GM12878 (cell line): Measurements from ENCODE around the gene ERCC1. TPM values are rescaled to one million over a fixed set of nuclear protein-coding genes. Genes with fewer than 3 reads are reported as not detected.

ENCODE experiments used
- ATAC-seq: fragments of 200-7000 bp; cut with Tn5 transposase; 3 replicates; pipeline ENCODE4 v1.9.1; 2020; ENCODE audit warnings: mild to moderate bottlenecking, moderate library complexity
- BruUV-seq: library from RNA; stranded (reverse); fragments of 400-500 nt; replicated peaks from 2 replicates; lab custom pipeline; 2021; lab: Mats Ljungman, UMichigan
- CTCF ChIA-PET: fragments of 300-600 bp; sonication (Branson Sonifier 250); formaldehyde crosslinking; extraction: SDS; loops from one replicate; lab custom pipeline; 2021; ENCODE audit warnings: inconsistent platforms; lab: Yijun Ruan, JAX
- POLR2A ChIA-PET: fragments of 350-600 bp; formaldehyde crosslinking; extraction: SDS; loops from one replicate; lab custom pipeline; 2021; ENCODE audit warnings: inconsistent platforms; lab: Charles Lee
- RAD21 ChIA-PET: fragments of 300-600 bp; sonication (Branson Sonifier 250); formaldehyde crosslinking; loops from one replicate; lab custom pipeline; 2023; ENCODE audit warnings: antibody characterized with exemption; ENCODE audit not compliant: unreplicated experiment; lab: Charles Lee
- SMC1A ChIA-PET: fragments of 300-600 bp; sonication (Branson Sonifier 250); formaldehyde crosslinking; loops from one replicate; lab custom pipeline; 2023; ENCODE audit not compliant: unreplicated experiment, uncharacterized antibody; lab: Charles Lee
- DNase-seq: peaks from one replicate; pipeline ENCODE4 v3.0.0-alpha.2; 2011; ENCODE audit warnings: low read depth, low spot score
- FAIRE-seq: peaks from 3 replicates; lab custom pipeline; 2011; peaks lifted over from hg19 to GRCh38; lab: Jason Lieb, UNC
- H2AFZ ChIP-seq: 2 replicates; pipeline ENCODE4 v1.6.0; 2011; ENCODE audit warnings: low read depth, low read length, control low read depth; ENCODE audit not compliant: control insufficient read depth
- H3K27ac ChIP-seq: 2 replicates; pipeline ENCODE4 v1.5.1; 2011; ENCODE audit warnings: control low read depth; ENCODE audit not compliant: control insufficient read depth, insufficient read depth
- H3K27me3 ChIP-seq, 2 experiments: replicated peaks in 1 of 2; 2 replicates each; pipeline versions ENCODE4 v1.6.0 to v1.6.1; 2011; ENCODE audit warnings: low read length in 1 of 2; ENCODE audit not compliant: control insufficient read depth in 2 of 2, insufficient read depth in 2 of 2
- H3K36me3 ChIP-seq, 2 experiments: 2 replicates each; pipeline ENCODE4 v1.5.1; 2011; ENCODE audit warnings: low read length in 1 of 2; ENCODE audit not compliant: control insufficient read depth in 2 of 2, insufficient read depth in 2 of 2
- H3K4me1 ChIP-seq: 2 replicates; pipeline ENCODE4 v1.6.1; 2011; ENCODE audit warnings: mild to moderate bottlenecking, low read length, moderate library complexity, mixed read lengths; ENCODE audit not compliant: control insufficient read depth, insufficient read depth
- H3K4me2 ChIP-seq: 2 replicates; pipeline ENCODE4 v1.6.0; 2011; ENCODE audit warnings: control low read depth; ENCODE audit not compliant: control insufficient read depth, insufficient read depth
- H3K4me3 ChIP-seq: fragments of 200-600 bp; sonication (generic); 2 replicates; pipeline ENCODE4 v1.5.1; 2016
- H3K79me2 ChIP-seq: 2 replicates; pipeline ENCODE4 v1.6.0; 2011; ENCODE audit warnings: low read length; ENCODE audit not compliant: control insufficient read depth, insufficient read depth
- H3K9ac ChIP-seq: 2 replicates; pipeline ENCODE4 v1.8.0; 2011; ENCODE audit warnings: low read length, control low read depth, mixed read lengths; ENCODE audit not compliant: control insufficient read depth, insufficient read depth
- H3K9me3 ChIP-seq: replicated peaks from 3 replicates; pipeline ENCODE4 v1.5.1; 2011; ENCODE audit warnings: mild to moderate bottlenecking, low read length; ENCODE audit not compliant: control insufficient read depth, insufficient read depth
- H4K20me1 ChIP-seq: 2 replicates; pipeline ENCODE4 v1.6.0; 2011; ENCODE audit not compliant: control insufficient read depth, insufficient read depth
- BCL3 ChIP-seq: IDR thresholded peaks from 2 replicates; pipeline ENCODE4 v1.6.1; 2011; ENCODE audit warnings: borderline replicate concordance, low read depth, mild to moderate bottlenecking, moderate library complexity, low read length; ENCODE audit not compliant: insufficient read depth, poor library complexity, severe bottlenecking
- DPF2 ChIP-seq: fragments of 450-650 bp; IDR thresholded peaks from 2 replicates; pipeline ENCODE4 v1.6.1; 2017; ENCODE audit warnings: mild to moderate bottlenecking
- FOS ChIP-seq: IDR thresholded peaks from 3 replicates; pipeline ENCODE4 v1.6.1; 2011; ENCODE audit warnings: borderline replicate concordance; ENCODE audit not compliant: insufficient read length; ENCODE audit errors: extremely low read depth
- HCFC1 ChIP-seq: fragments of 150-350 bp; IDR thresholded peaks from 2 replicates; pipeline ENCODE4 v1.6.1; 2014; ENCODE audit warnings: low read length
- HDAC6 ChIP-seq: fragments of 200-600 bp; sonication (generic); IDR thresholded peaks from one replicate; pipeline ENCODE4 v1.8.0; 2017; ENCODE audit warnings: antibody characterized with exemption; ENCODE audit not compliant: unreplicated experiment
- JUNB ChIP-seq: IDR thresholded peaks from 2 replicates; pipeline ENCODE4 v1.6.1; 2016; ENCODE audit warnings: antibody characterized with exemption, mild to moderate bottlenecking
- MLLT1 ChIP-seq: fragments of 450-650 bp; IDR thresholded peaks from 2 replicates; pipeline ENCODE4 v1.6.1; 2016; ENCODE audit warnings: mild to moderate bottlenecking
- NFXL1 ChIP-seq: fragments of 450-650 bp; IDR thresholded peaks from 2 replicates; pipeline ENCODE4 v1.6.1; 2017; ENCODE audit warnings: antibody characterized with exemption, mild to moderate bottlenecking, borderline replicate concordance
- PRDM15 ChIP-seq: fragments of 450-650 bp; formaldehyde crosslinking; IDR thresholded peaks from 2 replicates; pipeline ENCODE4 v1.4.0; 2020; ENCODE audit warnings: mild to moderate bottlenecking, moderate library complexity
- RUNX3 ChIP-seq: IDR thresholded peaks from 2 replicates; pipeline ENCODE4 v1.6.1; 2012; ENCODE audit warnings: low read length, inconsistent platforms
- SREBF2 ChIP-seq: IDR thresholded peaks from 2 replicates; pipeline ENCODE4 v1.6.1; 2012; ENCODE audit warnings: mild to moderate bottlenecking, low read length
- YY1 ChIP-seq: IDR thresholded peaks from 2 replicates; pipeline ENCODE4 v1.6.1; 2011; ENCODE audit warnings: low read depth, mild to moderate bottlenecking, low read length
- WGBS: methylation state at CpG from one replicate; pipeline ENCODE4 v1.1.6; 2016; ENCODE audit warnings: low lambda C conversion rate; ENCODE audit not compliant: insufficient replicate concordance, insufficient coverage; ENCODE audit errors: missing lambda C conversion rate; 5-methylcytosine and 5-hydroxymethylcytosine counted together
- in situ Hi-C: fragments of 300-500 bp; cut with MboI; formaldehyde crosslinking; loops from 9 replicates; pipeline ENCODE4 v1.14.3; 2018; ENCODE audit warnings: mixed read lengths
- intact Hi-C: fragments of 100-400 bp; cut with micrococcal nuclease; formaldehyde crosslinking; loops from one replicate; pipeline ENCODE4 v1.14.2; 2022; ENCODE audit not compliant: unreplicated experiment
- polyA plus RNA-seq, 11 experiments: library from polyadenylated mRNA; depleted of rRNA in 4 of 11; unstranded in 6 of 11; stranded (reverse) in 5 of 11; fragments of >200 nt; fragmentation: Nextera tagmentation in 4 of 11; fragmentation: Illumina TruSeq in 1 of 11; extraction: Ambion mirVana in 4 of 11; extraction: Trizol in 1 of 11; gene quantifications; 1 replicate in 1 of 11; 2 replicates in 10 of 11; pipeline versions ENCODE4 v1.2.1 to v1.2.3, GENCODE V29; 2011 to 2016; ENCODE audit warnings: inconsistent platforms in 2 of 11, missing spikeins in 2 of 11, low read depth in 1 of 11
- total RNA-seq, 4 experiments: library from RNA; depleted of rRNA in 3 of 4; stranded (reverse); fragments of >200 nt in 3 of 4; fragmentation: Illumina TruSeq in 1 of 4; extraction: Trizol in 1 of 4; gene quantifications; 2 replicates each; pipeline versions ENCODE4 v1.2.1 to v1.2.3, GENCODE V29; 2013 to 2021

ERCC1 gene
- total and polyA plus RNA-seq, 10 of the 15 experiments (the other 5 are each of a cell fraction or from before 2014, with no cell fraction given), result 14.7 to 104 (median 61.1) TPM

GRCh38 chr19:45463241-45463640 lies 39.5 kb upstream of the ERCC1 start:
- no peak overlapping the region for H3K4me3 ChIP-seq
- ChIA-PET CTCF (interaction anchor here (0.7 kb wide), 1 partner anchor 16 kb away, joined by 3 read pairs; no protein-coding TSS in a partner anchor), RAD21 (no interaction called here), SMC1A (no interaction called here), POLR2A (no interaction called here)
- peaks cover 3% of the 10 kb centered on the region for H3K4me1 ChIP-seq
- no peaks in the 10 kb centered on the region for H3K36me3 ChIP-seq
- in situ Hi-C loops, result loop anchor here (25.0 kb wide), 1 partner anchor 1701 kb away; the partner anchor contains the start of gene SMG9
- H3K9me3 ChIP-seq, result no peaks in the 10 kb centered on the region
- peaks cover 3% of the 10 kb centered on the region; the same call in 1 of the 2 replicates for H4K20me1 ChIP-seq
- H2AFZ ChIP-seq, result no peak overlapping the region
- DNase-seq (no peak), ATAC-seq (no peak), FAIRE-seq (no peak)
- no TSS peak for BruUV-seq
- H3K9ac ChIP-seq, result no peak overlapping the region
- TF ChIP-seq MLLT1, result no peak
- TF ChIP-seq HDAC6, result no peak
- TF ChIP-seq NFXL1, result no peak
- TF ChIP-seq JUNB, result no peak
- no peak overlapping the region for H3K4me2 ChIP-seq
- intact Hi-C loops, result no loop called here
- no peaks in the 10 kb centered on the region for H3K79me2 ChIP-seq
- no peaks in the 10 kb centered on the region for H3K27me3 ChIP-seq
- WGBS, result 56% methylated on average over 4 of the region's 4 CpGs
- H3K27ac ChIP-seq, result no peak overlapping the region

GRCh38 chr19:45462174-45462573 lies 38.5 kb upstream of the ERCC1 start:
- ChIA-PET CTCF (interaction anchor here (1.0 to 1.8 kb wide), 4 partner anchors 15 to 23 kb away, joined by 3 to 7 read pairs (median 4); no protein-coding TSS in a partner anchor), RAD21 (no interaction called here), SMC1A (no interaction called here), POLR2A (no interaction called here)
- H3K27me3 ChIP-seq, result no peaks in the 10 kb centered on the region
- FAIRE-seq (no peak), DNase-seq (no peak), ATAC-seq (no peak)
- TF ChIP-seq DPF2 (no peak), FOS (no peak), SREBF2 (no peak), YY1 (no peak), RUNX3 (no peak), BCL3 (no peak), HCFC1 (no peak), PRDM15 (no peak)
- H3K9ac ChIP-seq, result no peak overlapping the region
- WGBS, result 31% methylated on average over 4 of the region's 4 CpGs
- no peak overlapping the region for H3K27ac ChIP-seq
- BruUV-seq, result no TSS peak
- in situ Hi-C loops, result loop anchor here (25.0 kb wide), 1 partner anchor 1700 kb away; the partner anchor contains the start of gene SMG9
- no peaks in the 10 kb centered on the region; the same call in 1 of the 2 replicates for H3K4me1 ChIP-seq
- H4K20me1 ChIP-seq, result no peaks in the 10 kb centered on the region
- no peaks in the 10 kb centered on the region for H3K9me3 ChIP-seq
- no peak overlapping the region for H2AFZ ChIP-seq
- no peak overlapping the region for H3K4me3 ChIP-seq
- no peaks in the 10 kb centered on the region for H3K36me3 ChIP-seq
- intact Hi-C loops, result no loop called here
- no peaks in the 10 kb centered on the region for H3K79me2 ChIP-seq
- no peak overlapping the region for H3K4me2 ChIP-seq
